Lung (tissue), 12 donors: ENCODE measurements around the gene DDA1. TPM values are rescaled to one million over a fixed set of nuclear protein-coding genes. Genes with fewer than 3 reads are reported as not detected.

ENCODE experiments used
- ATAC-seq: fragments of 200-7000 bp; cut with Tn5 transposase; one replicate; pipeline ENCODE4 v1.9.1; 2020; ENCODE audit warnings: moderate number of reproducible peaks; ENCODE audit not compliant: insufficient read depth, low FRiP score
- DNase-seq, 3 donors: peaks; one replicate each; pipeline ENCODE4 v3.0.0-alpha.2; 2013 to 2017
- H3K27ac ChIP-seq, 2 donors: one replicate each; pipeline ENCODE4 v1.5.1; 2013; ENCODE audit warnings: mild to moderate bottlenecking in 2 of 2, moderate library complexity in 2 of 2, control low read depth in 1 of 2, inconsistent platforms in 1 of 2, low read depth in 1 of 2, low read length in 1 of 2
- H3K27me3 ChIP-seq, 3 donors: one replicate each; pipeline ENCODE4 v1.5.1; 2013; ENCODE audit warnings: low read length in 2 of 3; ENCODE audit not compliant: control insufficient read depth in 3 of 3, insufficient read depth in 3 of 3
- H3K36me3 ChIP-seq, 4 donors: one replicate each; pipeline ENCODE4 v1.5.1; 2013; ENCODE audit warnings: low read length in 4 of 4, mild to moderate bottlenecking in 1 of 4, moderate library complexity in 1 of 4; ENCODE audit not compliant: control insufficient read depth in 4 of 4, insufficient read depth in 4 of 4
- H3K4me1 ChIP-seq, 5 donors: one replicate each; pipeline ENCODE4 v1.5.1; 2013; ENCODE audit warnings: low read length in 5 of 5, mild to moderate bottlenecking in 2 of 5, moderate library complexity in 1 of 5; ENCODE audit not compliant: control insufficient read depth in 5 of 5, insufficient read depth in 5 of 5
- H3K4me3 ChIP-seq: one replicate; pipeline ENCODE4 v1.5.1; 2013; ENCODE audit warnings: mild to moderate bottlenecking, control low read depth, moderate library complexity
- H3K9ac ChIP-seq, 2 donors: one replicate each; pipeline ENCODE4 v1.5.1; 2013; ENCODE audit warnings: low read length in 2 of 2, control low read depth in 1 of 2; ENCODE audit not compliant: insufficient read depth in 1 of 2
- H3K9me3 ChIP-seq, 4 donors: one replicate each; pipeline ENCODE4 v1.5.1; 2013; ENCODE audit warnings: low read length in 3 of 4, mild to moderate bottlenecking in 1 of 4, moderate library complexity in 1 of 4; ENCODE audit not compliant: control insufficient read depth in 4 of 4, insufficient read depth in 3 of 4
- CTCF ChIP-seq: IDR thresholded peaks from 2 replicates; pipeline ENCODE4 v1.5.1; 2012; ENCODE audit warnings: mild to moderate bottlenecking; ENCODE audit errors: control extremely low read depth, extremely low read depth
- WGBS, 2 donors: extraction: QIAGEN DNeasy Blood & Tissue Kit; methylation state at CpG; one replicate each; pipeline ENCODE4 v1.1.7; 2013; 5-methylcytosine and 5-hydroxymethylcytosine counted together
- polyA plus RNA-seq, 2 donors: library from polyadenylated mRNA; stranded (reverse); fragments of 200-250 nt; gene quantifications; one replicate each; pipeline ENCODE4 v1.2.1, GENCODE V29; 2013
- total RNA-seq, 2 donors: library from RNA; depleted of rRNA in 1 of 2; stranded (reverse); fragments of >200 nt in 1 of 2; gene quantifications; one replicate each; pipeline ENCODE4 v1.2.1, GENCODE V29; 2014 to 2021
- donor health status: control.
- donor health status: control.
- donor health status: Bipolar disorder and iron deficiency.
- donor health status: healthy.
- donor health status: DM: yes; HTN: yes; CAD: no.

DDA1 gene
- total and polyA plus RNA-seq, 4 donors = 16.1 to 66.5 (median 50.5) TPM

GRCh38 chr19:17304386-17305215 lies 4.8 kb upstream of the DDA1 start:
- DNase-seq = peak; percentile 51 to 78 (median 72)
- Histone ChIP-seq H3K36me3 (peaks cover 0 to 7% (median 0%) of the 10 kb centered on the region in 4 donors), H3K4me1 (peaks cover 2 to 31% (median 5%) of the 10 kb centered on the region in 5 donors)

GRCh38 chr19:17305216-17305516 lies 4.2 kb upstream of the DDA1 start:
- DNase-seq (no peak), ATAC-seq (no peak)
- Histone ChIP-seq H3K27me3 (no peaks in the 10 kb centered on the region), H3K27ac (peak overlapping the region; percentile 58 to 88), H3K9ac (no peak overlapping the region), H3K4me1 (peaks cover 3 to 34% (median 7%) of the 10 kb centered on the region in 5 donors), H3K4me3 (no peak overlapping the region), H3K9me3 (no peaks in the 10 kb centered on the region), H3K36me3 (peaks cover 0 to 7% (median 0%) of the 10 kb centered on the region in 4 donors)
- 0 to 1% methylated on average over 7 of the region's 7 CpGs for WGBS, 2 donors
- TF ChIP-seq CTCF = no peak

More at GRCh38 chr19:17304386-17305215, 4.8 kb upstream of the DDA1 start:
- no peaks in the 10 kb centered on the region for H3K9me3 ChIP-seq
- no peak overlapping the region for H3K9ac ChIP-seq
- WGBS, 2 donors = 51 to 77% methylated on average over 12 of the region's 12 CpGs
- no peaks in the 10 kb centered on the region for H3K27me3 ChIP-seq
- peak overlapping the region; percentile 58 to 88 for H3K27ac ChIP-seq
- TF ChIP-seq CTCF = no peak
- no peak for ATAC-seq
- no peak overlapping the region for H3K4me3 ChIP-seq

GRCh38 chr19:17305517-17306284 lies 3.7 kb upstream of the DDA1 start, which contains the start of gene MRPL34:
MRPL34 (plus strand) TSS chr19:17305872; CDS start chr19:17305893, 21 bp downstream.
- Histone ChIP-seq H3K27ac (peak within 1 kb of the TSS; percentile 82 to 88), H3K36me3 (peaks cover 0 to 3% (median 0%) of the 10 kb centered on the region in 4 donors), H3K4me3 (peak within 1 kb of the TSS; percentile 51), H3K27me3 (no peaks in the 10 kb centered on the region), H3K9me3 (no peaks in the 10 kb centered on the region), H3K9ac (peak within 1 kb of the TSS in 1 of 2 donors; percentile 46), H3K4me1 (peaks cover 4 to 39% (median 11%) of the 10 kb centered on the region in 5 donors)
- peak; percentile 49 for ATAC-seq
- WGBS, 2 donors = 0% methylated on average over 55 of the region's 55 CpGs
- peak; percentile 65 for TF ChIP-seq CTCF
- DNase-seq = peak; percentile 97 to 98 (median 98)
